HG03108 (cell line): Measurements from ENCODE around the gene TFB2M.

ENCODE experiments used
- ATAC-seq: cut with Tn5 transposase; IDR thresholded peaks from one replicate; pipeline ENCODE4 v1.9.1; 2021; ENCODE audit warnings: moderate library complexity; ENCODE audit not compliant: unreplicated experiment

The TFB2M gene

GRCh38 chr1:246516126-246516525 is 49.9 kb downstream of the TFB2M start:
- no peak for ATAC-seq

GRCh38 chr1:246515390-246516005 is 50.6 kb downstream of the TFB2M start:
- no peak for ATAC-seq

GRCh38 chr1:246513619-246514343 is 52.3 kb downstream of the TFB2M start:
- no peak for ATAC-seq

- ATAC-seq = no peak
Measured at GRCh38 chr1:246513041-246513440, 53.0 kb downstream of the TFB2M start.

DNA sequence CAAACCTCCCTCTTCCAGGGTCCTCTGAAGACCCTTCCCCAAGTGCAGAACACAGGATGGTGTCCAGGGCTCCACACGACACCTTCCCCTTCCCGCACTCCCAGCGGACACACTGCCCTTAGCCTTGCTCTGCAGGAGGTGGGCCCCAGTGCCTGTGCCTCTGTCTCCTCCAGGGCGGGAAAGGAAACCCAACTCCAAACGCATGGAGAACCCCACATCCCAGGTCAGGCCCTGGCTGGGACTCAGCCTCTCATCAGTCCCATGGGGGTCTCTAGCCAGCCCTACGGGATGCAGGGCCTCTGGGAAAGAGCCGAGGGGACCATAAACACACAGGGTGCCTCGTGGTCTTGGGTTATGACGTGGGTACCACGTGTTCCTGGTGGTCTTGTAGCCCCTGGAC is 53.4 kb downstream of the TFB2M start:
- no peak for ATAC-seq

GRCh38 chr1:246512230-246512629 is 53.8 kb downstream of the TFB2M start:
- no peak for ATAC-seq

- ATAC-seq = no peak
Measured at GRCh38 chr1:246511203-246511602, 54.9 kb downstream of the TFB2M start.

DNA sequence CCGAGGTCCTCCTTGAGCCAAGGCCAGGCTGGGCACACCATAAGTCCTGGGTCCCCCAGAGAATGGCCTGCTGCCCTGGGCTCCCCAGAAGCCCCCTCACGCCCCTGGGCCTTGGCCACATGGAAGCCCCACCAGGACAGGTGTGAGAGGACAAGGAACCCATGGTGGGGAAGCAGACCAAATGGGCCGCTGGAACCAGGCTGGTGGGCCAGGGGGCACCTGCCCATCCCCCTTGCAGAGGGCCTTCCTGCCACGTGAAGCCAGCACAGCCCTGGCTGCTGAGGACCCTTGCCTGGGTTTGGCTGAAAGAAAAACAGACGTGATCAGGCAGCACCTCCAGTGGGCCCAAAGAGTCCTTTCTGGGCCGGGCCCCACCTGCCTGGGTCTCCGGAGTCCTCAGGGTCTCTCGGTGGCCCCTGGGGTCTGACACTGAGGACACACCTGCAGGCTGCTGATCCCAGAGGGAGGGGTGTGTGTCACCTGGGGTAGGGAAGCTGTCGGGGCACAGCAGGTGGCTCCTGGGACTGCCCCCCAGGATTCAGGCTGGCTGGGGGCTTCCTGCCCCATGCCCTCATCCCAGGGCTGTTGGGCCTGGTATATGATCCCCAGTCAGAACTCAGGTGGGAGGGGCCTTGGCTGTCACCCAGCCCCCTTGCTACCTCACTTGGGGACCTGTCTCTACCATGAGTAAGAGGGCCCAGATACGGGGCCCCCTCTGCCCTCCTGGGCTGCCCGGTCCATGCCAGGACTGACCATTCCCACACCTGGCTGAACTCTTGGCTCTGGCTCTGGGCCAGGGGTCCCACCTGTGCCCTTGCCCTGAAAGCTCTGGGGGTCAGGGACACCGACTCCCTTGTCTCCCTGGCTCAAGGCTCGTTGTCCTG is 55.7 kb downstream of the TFB2M start:
- no peak for ATAC-seq

DNA sequence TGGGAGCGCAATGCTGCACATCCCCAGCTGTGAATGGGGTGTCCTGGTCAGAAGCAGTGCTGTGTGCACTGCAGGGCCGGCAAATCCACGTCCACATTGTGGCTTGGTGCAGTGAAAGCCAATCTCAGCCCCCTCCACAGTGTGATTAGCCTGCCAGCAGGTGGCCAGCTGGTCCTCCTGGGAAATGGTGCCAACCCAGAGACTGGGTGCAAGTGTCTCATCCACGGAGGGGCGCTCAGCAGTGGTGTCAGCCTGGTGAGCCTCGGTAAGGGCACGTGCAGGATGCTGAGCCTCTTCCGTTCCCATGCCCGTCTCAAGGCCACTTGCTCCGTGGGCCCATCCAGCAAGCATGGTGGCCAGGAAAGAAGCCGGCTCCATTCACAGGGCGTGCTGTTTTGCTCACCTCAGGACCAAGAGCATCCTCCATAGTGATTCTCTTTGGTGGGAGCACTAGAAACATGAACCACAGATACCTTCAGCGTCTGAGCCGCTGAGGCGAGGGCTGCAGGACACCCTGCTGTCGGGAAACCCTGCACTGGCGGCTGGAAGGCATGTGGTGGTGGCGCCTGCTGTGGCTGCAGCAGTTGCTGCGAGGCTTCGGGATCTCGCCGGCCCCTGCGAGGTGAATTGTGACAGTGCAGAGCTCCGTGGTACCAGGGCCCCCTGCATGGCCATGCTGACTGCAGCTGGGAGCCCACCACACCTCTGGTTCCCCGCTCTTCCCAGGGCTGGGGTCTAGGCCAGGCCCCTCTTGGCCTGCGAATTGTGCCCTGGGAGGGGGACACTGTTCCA is 57.0 kb downstream of the TFB2M start:
- ATAC-seq = no peak

GRCh38 chr1:246506674-246507481 is 59.2 kb downstream of the TFB2M start, which contains the start of gene SMYD3:
Gene SMYD3, minus strand, starts transcription at chr1:246507279.
- ATAC-seq = peak; percentile 90

DNA sequence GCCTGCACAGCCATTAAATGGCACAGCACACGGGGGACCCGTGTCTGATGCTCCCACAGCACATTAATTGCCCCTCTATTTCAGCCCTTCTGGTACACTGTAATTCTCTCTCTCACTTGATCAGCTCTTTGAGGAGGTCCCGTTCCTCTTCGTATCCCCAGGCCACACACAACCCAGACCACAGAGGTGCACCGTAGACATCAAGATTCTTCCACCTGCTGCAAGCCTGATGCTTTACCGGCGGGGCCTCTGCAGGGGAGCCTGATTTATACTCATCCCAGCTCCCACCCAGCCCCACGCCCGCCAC is 59.7 kb downstream of the TFB2M start:
- peak; percentile 8 for ATAC-seq

GRCh38 chr1:246503341-246503740 is 62.7 kb downstream of the TFB2M start:
- no peak for ATAC-seq

- ATAC-seq = peak; percentile 61
Measured at GRCh38 chr1:246497331-246497915, 68.6 kb downstream of the TFB2M start.

DNA sequence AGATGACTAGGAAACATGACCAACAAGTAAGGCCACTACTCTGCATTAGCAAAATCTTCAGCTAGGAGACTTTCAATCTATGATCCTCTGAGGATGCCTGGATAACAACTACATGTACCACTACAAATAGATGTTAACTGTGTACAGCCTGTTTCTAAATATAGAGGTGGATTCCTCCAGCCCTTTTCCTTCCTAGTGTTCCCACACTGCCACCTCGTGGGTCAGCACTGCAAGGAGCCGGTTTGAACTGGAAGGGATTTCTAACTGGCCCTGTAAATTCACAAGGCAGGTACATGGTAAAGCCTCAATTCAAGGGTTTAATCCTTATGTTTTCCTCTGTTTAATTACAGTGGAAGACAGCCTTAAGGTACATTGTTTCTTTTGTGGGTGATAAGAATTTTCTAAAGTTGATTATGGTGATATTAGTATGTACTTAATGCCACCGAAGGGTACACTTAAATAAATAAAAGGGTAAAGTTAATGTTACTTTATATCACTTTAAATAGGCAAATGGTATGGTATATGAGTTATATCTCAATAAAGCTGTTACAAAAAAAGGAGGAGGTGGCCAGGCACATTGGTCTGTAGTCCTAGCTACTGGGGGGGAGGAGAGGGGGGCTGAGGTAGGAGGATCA is 73.3 kb downstream of the TFB2M start:
- ATAC-seq = no peak

GRCh38 chr1:246491551-246492053 is 74.5 kb downstream of the TFB2M start:
- no peak for ATAC-seq
